ENCODE results near the gene MTF1.

Gene MTF1

DNA sequence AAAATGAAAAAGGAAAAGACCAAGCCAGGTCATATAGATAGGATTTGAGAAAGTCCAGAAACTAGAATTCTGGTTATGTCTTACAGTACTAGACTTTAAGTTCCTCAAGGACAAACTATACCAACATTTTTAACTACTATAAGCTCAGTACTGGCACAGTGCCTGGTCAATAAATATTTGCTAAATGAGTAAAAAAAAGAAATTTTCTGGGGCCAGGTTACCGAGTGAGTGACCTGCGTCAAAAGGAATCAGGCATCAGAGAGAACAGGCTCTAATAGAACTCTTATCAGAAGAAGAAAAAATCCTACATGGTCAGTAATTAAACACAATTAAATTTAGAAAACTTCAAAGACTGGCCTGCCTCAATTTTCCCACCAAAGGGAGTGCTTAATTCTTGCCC is 27.6 kb downstream of the MTF1 start:
- DNase-seq (ENCODE audit: low read depth in 2 of 2, low spot score in 1 of 2) = no peak

DNA sequence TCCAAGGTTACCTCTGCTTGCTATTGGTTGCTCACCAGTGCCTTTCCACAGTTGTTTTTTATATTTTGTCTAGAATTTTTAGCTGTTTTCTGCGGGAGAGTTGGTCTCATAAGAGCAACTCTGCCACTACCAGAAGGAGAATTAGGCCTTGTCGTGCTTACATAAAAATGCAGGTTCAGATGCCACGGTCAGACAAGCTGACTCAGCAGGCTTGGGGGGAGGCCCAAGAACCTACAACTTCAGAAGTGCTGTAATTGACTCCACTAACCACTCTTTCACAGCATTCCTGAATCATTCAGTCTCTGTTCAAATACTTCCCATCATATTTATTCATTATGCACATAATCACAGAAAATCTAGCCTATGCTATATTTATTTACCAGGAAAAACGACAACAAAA is 28.3 kb downstream of the MTF1 start:
- DNase-seq (ENCODE audit: low read depth in 2 of 2, low spot score in 1 of 2) = no peak

DNA sequence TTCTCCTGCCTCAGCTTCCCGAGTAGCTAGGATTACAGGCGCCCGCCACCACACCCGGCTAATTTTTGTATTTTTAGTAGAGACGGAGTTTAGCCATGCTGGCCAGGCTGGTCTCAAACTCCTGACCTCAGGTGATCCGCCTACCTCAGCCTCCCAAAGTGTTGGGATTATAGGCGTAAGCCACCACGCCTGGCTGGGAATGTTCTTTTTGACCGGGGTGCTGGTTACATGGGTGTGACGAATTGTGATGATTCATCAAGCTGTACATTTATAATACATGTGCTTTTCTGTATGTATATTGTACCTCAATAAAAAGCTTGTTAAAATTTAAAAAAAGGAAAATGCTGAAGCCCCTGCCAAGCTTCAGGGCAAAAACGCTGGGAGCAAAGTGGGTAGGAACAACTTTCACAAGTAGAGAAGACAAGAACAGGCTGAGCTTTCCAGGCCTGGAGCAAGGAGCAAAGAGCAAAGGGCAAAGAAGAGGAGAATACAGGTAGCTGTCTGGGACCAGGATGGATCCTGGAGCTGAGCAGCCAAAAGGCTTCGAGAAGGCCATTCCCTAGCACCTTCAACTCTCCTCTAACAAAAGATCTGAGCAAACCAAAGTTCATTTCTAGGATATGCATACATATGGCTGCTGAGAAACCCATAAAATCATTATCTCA is 30.9 kb downstream of the MTF1 start:
- DNase-seq (ENCODE audit: low read depth in 2 of 2, low spot score in 1 of 2) = no peak

DNA sequence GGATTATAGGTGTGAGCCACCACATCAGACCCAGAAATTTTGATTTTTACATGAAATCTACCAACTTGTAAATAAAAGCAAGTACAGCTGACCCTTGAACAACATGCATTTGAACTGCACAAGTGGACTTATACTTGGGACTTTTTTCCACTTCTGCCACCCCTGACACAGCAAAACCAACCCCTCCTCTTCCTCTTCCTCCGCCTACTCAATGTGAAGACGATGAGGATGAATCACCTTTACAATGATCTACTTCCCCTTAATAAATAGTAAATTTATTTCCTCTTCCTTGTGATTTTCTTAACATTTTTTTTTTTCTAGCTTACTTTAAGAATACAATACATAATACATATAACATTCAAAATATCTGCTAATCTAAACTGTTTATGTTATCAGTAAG is 33.9 kb downstream of the MTF1 start:
- no peak for DNase-seq (ENCODE audit: low read depth in 2 of 2, low spot score in 1 of 2)

DNA sequence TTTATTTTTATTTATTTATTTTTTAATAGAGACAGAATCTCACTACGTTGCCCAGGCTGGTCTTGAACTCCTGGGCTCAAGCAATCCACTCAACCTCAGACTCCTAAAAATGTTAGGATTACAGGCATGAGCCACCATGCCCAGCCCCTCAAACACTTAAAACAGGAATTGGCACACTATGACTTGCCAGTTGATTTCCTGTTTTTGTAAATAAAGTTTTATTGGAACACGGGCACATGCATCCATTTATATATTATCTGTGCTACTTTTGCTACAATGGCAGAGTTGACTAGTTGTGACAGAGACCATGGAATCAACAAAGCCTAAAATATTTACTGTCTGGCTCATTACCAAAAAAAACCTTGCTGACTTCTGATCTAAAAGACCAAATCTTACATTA is 35.4 kb downstream of the MTF1 start:
- no peak for DNase-seq (ENCODE audit: low read depth in 2 of 2, low spot score in 1 of 2)

DNA sequence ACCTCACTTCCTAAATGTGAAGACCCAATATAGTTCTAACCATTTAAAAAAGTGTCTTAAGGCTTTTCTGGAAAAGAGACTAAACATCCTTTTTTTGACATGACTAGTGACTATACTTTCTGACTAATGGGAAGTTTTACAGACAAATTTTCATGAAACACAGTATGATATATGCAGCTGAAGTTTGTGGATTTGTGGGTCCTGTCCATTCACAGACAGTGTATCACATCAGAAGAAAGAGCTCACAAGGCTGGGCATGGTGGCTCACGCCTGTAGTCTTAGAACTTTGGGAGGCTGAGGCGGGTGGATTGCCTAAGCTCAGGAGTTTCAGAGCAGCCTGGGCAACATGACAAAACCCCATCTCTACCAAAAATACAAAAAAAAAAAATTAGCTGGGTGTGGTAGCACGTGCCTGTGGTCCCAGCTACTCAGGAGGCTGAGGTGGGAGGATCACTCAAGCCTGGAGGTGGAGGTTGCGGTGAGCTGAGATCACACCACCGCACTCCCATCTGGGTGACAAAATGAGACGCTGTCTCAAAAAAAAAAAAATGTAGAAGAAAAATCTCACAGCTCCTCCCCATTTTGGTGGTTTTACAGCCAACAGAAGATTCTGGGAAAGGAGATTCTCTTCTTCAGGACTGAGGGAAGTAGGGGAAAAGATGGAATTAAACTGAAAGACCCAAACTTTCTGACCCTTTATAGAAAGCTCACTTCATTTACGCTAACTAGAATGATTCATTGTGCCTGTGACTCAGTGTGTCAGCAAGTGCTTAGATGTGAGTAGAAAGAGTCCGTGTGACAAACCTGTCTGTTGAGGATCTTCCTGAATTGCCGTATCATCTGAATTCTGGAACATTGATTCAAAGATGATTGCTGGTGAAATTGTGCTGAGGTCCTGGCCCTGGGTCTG is 36.2 kb downstream of the MTF1 start:
- DNase-seq (ENCODE audit: low read depth in 2 of 2, low spot score in 1 of 2) = no peak

DNA sequence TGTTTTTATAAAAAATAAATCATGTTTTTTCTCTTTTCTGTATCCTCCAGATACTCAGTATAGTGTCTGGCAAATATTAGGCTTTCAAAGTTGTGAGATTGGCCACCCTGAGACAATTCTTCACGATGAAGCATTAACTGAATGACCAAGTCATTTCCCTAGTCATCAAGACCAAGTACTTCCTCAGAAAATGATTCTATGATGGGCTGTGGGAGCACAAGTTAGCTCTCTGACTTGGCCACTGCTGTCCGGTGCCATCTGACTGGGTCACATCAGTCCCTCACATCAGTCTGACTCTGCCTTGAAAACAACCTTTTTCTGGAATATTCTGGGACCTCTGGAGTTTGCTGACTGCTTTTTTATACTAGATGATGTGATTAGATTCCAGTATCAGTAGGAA is 37.9 kb downstream of the MTF1 start:
- DNase-seq (ENCODE audit: low read depth in 2 of 2, low spot score in 1 of 2) = no peak

DNA sequence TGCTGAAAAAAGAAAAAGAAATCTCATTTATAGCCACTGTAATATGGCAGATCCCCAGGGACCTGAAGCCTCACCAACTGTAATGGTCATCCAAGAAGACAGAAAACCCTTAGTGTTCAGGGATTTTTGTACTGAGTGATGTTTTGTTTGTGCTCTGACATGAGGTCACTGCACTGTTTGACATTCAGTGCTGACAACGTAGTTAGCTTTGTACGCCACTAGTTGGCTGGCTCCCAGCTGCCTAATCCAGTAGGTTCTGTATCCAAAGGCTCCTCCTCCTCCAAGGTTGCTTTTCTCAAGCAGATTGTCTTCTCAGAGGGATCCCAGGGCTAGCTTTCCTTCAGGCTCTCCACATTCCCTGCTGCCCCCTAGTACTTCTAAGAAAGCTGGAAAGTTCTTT is 41.9 kb downstream of the MTF1 start:
- no peak for DNase-seq (ENCODE audit: low read depth in 2 of 2, low spot score in 1 of 2)

DNA sequence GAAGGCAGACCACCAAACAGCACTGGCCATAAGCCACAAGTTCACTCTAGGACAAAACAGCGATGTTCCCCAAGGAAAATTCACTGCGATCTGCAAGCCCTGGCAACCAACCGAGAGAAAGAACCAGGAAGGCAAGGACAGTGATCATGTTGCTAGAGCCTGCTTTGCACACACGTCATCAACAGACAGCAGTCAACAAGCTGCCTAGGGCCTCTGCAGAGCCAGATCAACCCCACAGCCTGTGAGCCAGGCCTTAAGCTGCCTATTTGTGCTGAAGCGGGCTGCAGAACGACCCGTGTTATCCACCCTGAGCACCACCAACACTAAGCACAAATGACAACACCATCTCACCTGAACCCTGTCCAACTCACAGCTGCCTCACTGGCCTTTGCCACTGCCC is 45.1 kb downstream of the MTF1 start:
- no peak for DNase-seq (ENCODE audit: low read depth in 2 of 2, low spot score in 1 of 2)

DNA sequence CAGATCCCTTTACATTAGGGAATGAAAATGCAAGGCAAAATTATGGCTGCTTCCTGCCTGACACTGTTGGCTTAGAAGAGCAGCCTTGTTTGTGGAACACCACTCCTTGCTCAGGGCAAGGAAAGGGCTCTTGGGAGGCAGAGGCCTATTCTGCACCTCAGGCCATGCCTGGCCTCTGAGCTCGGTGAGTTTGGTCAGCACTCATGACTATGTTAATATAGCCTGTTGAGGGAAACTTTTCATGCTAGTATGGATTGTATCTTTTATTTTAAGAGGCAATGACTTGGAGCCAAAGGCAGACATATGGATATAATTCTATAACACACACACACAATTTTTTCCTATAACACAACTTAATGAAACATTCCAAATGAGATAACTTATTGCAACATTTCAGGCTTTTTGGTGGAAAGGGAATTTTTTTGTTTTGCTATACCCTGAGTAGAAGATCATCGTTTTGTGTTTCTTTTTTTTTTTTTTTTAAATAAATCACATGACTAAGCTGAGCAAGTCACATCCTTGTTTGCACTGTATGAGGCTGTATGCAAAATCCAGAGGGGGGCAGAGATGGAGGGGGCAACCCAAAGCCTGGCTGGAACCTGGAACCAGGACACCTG is 45.8 kb downstream of the MTF1 start:
- no peak for DNase-seq (ENCODE audit: low read depth in 2 of 2, low spot score in 1 of 2)

DNA sequence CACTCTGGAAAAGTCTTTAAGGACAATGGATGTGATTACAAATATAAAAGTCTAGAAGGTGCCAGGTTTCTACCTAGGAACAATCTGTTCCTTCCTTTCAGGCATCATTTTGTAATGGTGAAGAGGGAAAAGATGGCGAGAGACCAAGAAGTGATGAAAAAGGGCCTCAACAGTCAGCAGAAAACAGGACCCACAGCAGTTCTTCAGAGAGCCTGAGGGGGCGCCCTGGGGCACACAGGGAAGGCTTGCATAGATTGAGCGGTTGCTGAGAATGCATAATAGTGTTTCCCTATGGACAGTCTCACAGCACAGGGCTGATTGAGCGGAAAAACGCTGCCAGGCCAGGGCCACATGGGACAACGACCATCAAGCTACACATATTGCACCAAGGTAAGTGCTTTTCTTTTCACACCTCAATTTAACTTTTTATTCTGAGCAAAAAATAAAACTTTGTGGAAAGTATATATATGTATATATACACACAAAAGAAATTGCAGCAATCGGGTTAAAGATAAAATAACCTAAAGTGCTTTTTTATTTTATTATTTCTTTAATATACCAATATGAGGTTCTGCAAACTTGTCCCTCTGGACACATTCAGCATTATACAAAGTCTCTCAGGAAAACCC is 48.3 kb downstream of the MTF1 start:
- DNase-seq (ENCODE audit: low read depth in 2 of 2, low spot score in 1 of 2) = peak; percentile 17 to 35

DNA sequence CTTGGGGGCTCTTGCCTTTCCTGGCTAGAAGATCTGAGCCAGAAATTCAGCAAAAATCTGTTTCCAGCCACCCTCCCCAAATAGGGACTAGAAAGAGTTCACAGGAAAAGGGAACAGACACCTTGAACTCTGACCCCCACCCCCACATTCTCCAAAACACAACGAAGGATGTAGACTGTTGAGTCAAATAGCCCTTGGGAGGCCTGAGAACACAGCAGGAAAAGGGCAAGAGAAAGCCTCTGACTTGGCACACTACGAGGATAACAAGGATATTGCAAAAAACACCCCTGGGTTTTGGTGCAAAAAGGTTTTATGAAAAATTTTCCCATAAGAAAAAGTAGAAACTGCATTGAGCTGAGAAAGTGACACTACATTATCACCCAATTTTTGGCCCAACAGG is 49.5 kb downstream of the MTF1 start:
- DNase-seq (ENCODE audit: low read depth in 2 of 2, low spot score in 1 of 2) = no peak

DNA sequence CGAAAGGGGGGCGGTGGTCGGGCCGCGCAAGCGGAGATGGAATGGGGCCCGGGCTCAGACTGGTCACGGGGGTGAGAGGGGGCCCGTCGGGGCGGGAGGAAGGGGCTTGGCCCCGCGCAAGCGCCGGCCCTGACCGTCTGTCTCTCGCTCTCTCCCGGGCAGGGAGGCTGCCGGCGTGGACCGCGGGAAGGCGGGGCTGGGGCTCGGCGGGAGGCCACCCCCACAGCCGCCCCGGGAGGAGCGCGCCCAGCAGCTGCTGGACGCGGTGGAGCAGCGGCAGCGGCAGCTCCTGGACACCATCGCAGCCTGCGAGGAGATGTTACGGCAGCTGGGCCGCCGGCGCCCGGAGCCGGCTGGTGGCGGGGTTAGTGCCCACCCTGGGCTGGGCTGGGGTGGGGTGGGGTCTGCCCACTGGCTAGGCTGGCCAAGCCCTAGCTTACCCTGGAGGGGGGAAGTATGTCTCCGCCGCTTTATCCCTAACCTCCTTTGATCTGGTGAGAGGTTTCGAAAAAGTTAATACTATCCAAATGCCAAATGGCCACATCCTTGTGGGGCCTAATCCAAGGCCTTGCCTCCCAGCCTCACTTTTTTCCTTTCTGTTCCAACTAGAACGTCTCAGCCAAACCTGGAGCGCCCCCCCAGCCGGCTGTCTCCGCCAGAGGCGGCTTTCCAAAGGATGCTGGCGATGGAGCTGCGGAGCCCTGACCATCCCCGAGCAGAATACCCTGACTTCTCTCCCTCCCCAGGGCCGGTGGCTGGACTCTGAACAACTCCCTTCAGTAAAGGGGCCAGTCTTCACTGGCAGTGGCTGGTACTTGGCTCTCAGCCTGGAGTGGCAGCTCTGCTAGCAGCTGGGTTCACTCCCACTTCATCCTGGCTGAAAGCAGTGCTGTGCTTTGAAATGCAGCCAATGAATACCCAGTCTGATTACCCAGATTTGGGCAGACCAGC is 50.7 kb downstream of the MTF1 start:
- no peak for DNase-seq (ENCODE audit: low read depth in 2 of 2, low spot score in 1 of 2)

DNA sequence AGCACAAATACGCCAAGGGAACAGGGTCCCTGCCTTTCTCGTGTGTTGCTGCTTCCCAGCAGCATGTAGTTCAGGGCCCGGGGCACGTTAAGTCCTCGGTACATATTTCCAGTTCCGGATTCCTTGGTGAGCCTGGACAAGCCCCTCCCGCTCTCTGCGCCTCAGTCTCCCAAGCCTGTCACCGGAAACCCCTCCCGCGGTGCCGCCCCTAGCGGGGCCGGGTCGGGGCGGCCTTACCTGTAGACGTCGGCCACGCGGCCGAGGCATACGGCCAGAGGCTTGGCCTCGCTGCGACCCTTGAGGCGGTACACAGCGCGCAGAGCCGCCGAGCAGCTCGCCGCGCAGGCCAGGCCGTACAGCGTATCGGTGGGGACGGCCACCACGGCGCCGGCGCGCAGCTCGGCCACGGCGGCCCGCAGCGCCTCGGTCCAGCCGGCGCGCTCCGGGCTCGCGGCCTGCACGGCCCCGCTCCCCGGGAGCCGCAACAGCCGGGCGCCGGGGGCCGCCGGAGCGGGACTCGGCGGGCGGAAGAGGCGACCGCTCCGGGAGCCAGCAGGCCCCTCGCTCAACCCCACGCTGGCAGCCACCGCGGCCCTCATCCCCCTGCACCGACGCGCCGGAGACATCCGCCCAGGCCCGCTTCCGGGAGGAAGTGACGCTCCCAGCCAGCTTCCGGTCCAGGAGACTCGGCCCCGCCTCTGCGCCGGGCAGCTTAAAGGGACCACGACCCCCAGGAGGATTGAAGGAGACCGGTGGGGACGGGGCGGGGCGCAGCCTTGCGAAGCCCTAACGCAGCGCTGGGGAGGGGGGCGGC is 51.6 kb downstream of the MTF1 start, which contains the start of the genes C1orf122 and YRDC:
TSS of gene C1orf122 (plus strand) at position 236 of the 814 bp plus-strand sequence. CDS start 615 bp downstream, outside the sequence.
TSS of gene YRDC (minus strand) at position 654 of the 814 bp plus-strand sequence. CDS start at position 626, 28 bp downstream.
- peak; percentile 87 to 88 for DNase-seq (ENCODE audit: low read depth in 2 of 2, low spot score in 1 of 2)

DNA sequence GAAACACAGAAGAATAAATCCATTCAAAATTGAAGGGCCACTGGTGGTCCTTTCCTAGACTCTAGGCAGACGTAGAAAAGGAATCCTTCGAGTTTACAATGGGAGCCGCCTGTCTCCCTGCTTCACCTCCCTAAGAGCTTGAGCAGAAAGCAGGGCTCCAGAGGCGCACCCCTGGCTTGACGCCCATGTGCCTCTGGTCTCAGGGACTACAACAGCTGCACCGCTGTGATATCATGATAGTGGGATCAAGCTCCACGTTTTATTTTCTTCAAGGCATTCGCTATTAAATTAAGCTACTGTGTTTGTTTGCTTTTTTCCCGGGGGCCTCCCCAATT is 52.2 kb downstream of the MTF1 start:
- no peak for DNase-seq (ENCODE audit: low read depth in 2 of 2, low spot score in 1 of 2)

DNA sequence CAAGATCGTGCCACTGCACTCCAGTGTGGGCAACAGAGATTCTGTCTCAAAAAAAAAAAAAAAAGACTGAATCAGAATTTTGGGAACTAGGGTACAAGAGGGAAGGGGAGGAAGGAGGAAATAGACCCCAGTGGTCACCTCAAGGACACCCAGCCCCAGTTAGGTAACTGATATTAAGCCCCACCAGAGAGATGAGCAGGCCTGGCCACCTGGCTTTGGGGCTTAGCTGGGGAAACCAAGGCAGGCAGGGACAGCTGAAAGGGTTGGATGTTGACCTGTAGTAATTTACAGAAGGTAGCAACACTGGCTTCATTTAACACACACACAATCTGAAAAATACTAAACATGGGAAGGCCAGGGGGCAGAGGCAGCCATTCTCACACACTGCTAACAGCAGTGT is 57.0 kb downstream of the MTF1 start:
- no peak for DNase-seq (ENCODE audit: low read depth in 2 of 2, low spot score in 1 of 2)

DNA sequence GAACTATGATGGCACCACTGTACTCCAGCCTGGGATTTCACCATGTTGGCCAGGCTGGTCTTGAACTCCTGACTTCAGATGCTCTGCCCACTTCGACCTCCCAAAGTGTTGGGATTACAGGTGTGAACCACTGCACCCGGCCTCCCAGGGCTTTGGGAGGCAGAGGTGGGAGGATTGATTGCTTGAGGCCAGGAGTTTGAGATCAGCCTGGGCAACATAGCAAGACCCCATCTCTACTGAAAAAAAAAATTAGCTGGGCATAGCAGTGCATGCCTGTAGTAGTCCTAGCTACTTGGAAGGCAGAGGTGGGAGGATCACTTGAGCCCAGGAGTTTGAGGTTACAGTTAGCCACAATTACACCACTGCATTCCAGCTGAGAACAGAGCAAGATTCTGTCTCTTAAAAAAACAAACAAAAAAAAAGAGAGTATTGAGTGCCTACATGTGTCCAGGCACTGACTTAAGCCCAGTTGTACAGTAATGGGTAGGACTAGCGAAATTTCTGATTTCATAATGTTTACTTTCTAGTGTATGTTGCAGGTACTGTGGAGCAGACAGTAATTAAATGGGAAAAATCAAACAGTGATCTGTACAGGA is 61.5 kb downstream of the MTF1 start:
- DNase-seq (ENCODE audit: low read depth in 2 of 2, low spot score in 1 of 2) = no peak

DNA sequence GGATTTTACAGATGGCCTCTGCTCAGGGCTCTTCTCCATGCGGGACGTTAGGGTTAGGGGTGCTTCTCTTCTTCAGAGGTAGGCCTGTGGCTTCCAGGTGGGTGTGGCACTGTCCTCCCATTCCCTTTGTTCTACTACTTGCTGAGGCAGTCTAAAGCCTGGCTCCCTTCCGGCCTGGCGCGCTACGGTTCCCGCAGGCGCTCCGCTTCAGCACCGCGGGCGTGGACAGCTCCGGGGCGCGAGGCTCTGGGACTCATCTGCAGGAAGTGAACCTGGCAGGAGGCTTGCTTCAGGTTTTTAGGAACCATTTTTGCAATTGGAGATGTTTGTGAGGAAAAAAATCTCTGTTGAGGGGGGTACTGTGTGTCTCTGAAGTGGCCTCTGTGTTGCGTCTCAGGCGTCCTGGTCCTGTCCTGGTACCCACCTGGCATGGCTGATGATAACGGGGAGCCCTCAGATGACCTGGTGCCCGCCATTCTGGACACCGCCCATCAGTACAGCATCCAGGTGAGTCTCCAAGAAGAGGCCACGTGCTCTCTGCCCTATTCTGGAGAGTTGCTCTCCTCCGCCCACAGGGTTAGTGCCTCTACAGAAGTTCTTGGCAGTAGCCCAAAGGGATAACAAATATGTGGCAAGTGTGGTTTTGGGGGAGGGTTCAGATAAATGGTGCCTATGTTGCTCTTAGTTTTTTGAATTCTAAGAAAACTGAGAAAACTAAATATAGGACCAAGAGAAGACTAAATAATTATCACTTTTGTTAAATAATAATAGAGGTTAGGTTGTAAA is 63.9 kb downstream of the MTF1 start:
- no peak for DNase-seq (ENCODE audit: low read depth in 2 of 2, low spot score in 1 of 2)

Measured in stimulated activated CD8-positive, alpha-beta memory T cell treated with anti-CD3 and anti-CD28 coated beads, Interleukin-4, amount 100 ng/mL, for 4 hours (primary cell).